EH (cell line): ENCODE results near the gene KIF26B.

Experiments
- DNase-seq: peaks from one replicate; pipeline ENCODE4 v3.0.0-alpha.2; 2015; ENCODE audit warnings: low read depth

KIF26B gene

DNA sequence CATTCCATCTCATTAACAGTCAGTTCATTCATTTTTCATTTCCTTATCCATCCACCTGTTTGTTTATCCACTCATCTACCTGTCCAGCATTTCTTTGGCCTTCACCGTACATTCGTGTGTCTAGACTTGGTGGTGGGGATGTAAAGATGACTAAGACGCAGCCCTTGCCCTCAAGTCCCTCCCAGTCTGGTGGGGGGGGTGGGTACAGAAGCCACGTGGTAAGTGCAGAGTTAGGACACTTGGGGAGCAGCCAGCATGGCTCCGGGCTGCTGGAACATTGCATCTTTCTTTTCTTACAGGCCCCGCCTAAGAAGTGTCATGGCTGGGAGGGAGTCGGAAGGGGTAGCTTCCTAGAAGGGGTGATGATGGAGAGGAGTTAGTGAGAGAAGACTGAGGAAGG is 17.2 kb downstream of the KIF26B start:
- DNase-seq: no peak

GRCh38 chr1:245172829-245173228 is 18.0 kb downstream of the KIF26B start:
- DNase-seq: no peak

DNA sequence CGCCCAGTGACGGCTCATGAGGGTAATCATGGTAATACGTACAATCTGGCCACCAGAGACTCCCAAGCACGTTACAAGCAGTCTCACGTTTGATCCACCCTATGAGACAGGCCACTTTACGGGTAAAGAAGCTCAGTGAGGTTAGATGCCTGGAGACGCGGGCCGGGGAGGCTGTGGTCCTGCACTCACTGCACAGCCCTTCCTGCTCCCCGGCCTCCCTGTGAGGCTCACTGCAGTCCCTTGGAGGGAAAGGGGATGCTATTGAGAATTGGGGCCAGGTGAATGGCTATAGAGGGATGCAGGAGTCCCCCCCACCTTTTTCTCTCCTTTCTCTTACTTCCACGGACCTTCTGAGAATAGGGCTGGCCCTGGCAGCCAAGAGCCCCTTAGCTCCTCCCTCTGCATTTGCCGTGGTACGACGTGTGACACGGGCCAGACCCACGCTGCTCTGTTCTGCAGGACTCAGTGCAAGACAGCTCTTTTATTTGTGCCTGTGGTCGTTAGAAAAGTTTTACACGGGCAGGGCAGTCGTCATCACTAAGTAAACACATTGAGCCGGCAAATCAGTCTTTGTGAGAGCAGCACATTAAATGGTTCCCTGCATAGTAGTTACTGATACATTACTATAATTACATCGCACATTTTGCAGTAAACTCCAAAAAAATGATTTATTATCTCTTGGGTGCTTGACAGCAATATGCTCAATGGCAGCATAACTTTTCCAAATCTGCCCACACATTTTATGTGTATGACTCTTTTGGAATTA is 18.8 kb downstream of the KIF26B start:
- peak; percentile 18 for DNase-seq

DNA sequence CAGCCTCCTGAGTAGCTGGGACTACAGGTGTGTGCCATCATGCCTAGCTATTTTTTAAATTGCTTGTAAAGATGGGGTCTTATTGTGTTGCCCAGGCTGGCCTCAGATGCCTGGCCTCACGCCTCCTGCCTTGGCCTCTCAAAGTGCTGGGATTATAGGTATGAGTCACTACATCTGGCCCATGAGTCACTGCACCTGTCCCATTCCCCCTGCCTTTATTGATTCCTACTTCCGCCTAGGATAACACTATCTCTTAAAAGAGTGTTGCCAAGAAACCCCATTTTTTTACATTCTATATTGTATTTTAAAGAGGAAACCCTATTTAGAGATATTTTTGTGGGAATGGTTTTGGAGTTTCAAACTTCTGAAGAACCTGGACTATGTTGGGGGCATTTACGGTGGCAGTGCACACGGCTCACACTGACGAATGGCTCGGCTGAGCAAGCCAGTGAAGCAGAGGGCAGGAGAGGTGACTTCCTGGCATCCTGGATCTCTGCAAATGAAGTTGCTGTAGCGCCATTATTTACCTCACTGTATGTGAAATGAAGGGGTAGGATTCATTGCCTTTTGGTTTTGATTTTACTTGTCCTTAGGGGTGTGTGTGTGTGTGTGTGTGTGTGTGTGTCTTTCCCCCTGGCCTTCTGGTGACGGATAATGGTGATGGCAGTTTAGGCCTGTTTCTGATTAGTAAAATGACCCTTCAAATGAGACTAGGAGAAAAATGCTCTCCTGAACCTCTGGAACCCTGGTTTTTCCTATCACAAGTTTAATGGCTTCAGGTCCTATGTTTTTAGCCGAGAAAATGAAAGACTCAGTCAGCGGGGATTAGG is 22.5 kb downstream of the KIF26B start:
- DNase-seq: no peak

DNA sequence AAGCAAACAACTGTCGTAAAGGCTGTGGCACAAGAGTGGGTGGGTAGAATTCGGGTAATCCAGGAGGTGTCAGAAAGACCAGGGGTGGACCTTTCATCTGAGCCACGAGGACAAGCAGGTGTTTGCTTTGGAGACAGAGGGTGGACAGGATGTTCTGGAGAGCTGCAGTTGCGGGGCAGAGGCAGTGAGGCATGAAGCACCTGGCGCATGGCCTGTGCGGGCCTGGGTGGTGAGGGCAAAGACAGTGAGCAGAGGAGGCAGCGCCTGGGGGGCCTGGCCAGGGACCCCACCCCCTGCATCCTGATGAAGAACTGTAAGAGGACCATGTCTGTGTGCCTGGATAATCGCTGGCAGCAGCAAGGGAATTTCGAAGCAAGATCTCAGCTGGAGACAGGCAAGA is 24.9 kb downstream of the KIF26B start:
- DNase-seq: no peak

GRCh38 chr1:245180496-245181157 is 25.8 kb downstream of the KIF26B start:
- peak; percentile 10 for DNase-seq

DNA sequence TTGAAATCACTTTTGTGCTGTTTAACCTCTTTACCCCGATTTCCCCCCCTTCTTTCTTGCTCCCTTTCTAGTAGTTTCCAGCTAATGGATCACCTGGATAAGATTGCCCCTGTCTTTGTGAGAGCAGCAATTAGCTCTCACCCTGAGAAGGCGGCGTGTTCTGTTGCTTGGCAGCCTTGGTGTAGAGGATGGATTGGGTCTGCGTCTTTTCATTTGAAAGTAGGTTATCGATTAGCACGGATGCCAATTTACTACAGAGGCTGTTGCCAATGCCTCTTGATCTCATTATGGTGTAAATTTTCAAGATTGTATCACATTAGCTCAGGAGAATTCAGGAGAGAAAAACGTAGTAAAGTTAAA is 26.4 kb downstream of the KIF26B start:
- DNase-seq: no peak

DNA sequence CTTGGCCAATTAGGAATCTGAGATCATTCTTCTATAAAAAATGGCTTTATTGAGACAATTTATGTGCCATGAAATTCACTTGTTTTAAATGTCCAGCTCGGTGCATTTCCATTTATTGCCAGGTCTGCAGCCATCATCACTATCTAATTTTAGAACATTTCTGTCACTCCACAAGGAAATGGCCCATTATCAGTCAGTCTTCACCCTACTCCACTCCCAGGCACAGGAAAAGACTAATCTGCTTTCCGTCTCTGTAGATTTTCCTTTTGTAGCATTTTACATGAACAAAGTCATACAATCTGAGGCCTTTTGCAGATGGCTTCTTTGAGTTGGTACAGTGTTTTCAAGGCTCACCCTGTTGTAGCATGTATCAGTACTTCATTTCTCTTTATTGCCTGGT is 27.2 kb downstream of the KIF26B start:
- DNase-seq: no peak

- no peak for DNase-seq
Measured at GRCh38 chr1:245183429-245183828, 28.6 kb downstream of the KIF26B start.

DNA sequence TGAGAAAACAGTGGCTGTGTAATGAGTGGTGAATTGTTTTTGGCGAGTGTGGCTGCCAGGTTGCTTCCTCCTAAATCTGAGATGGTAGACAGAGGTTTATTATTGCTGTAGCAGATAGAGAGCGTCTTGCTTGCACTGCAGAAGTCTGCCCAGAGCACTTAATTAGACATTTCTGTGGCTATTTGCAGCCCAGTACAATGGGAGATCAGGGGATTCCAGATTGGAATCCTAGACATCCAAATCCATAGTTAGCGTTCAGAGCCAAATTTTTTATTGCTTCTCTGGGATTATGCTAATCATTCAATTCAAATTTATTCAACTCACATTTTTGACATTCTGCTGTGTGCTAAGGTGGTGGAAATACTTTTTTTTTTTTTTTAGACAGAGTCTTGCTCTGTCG is 30.0 kb downstream of the KIF26B start:
- no peak for DNase-seq

- no peak for DNase-seq
Measured at GRCh38 chr1:245188403-245188802, 33.6 kb downstream of the KIF26B start.

- DNase-seq: no peak
Measured at GRCh38 chr1:245195398-245195797, 40.6 kb downstream of the KIF26B start.

GRCh38 chr1:245197121-245197520 is 42.3 kb downstream of the KIF26B start:
- no peak for DNase-seq

GRCh38 chr1:245197911-245198379 is 43.2 kb downstream of the KIF26B start:
- DNase-seq: peak; percentile 75

GRCh38 chr1:245198748-245199516 is 44.1 kb downstream of the KIF26B start:
- no peak for DNase-seq

- DNase-seq: no peak
Measured at GRCh38 chr1:245200146-245200545, 45.4 kb downstream of the KIF26B start.

DNA sequence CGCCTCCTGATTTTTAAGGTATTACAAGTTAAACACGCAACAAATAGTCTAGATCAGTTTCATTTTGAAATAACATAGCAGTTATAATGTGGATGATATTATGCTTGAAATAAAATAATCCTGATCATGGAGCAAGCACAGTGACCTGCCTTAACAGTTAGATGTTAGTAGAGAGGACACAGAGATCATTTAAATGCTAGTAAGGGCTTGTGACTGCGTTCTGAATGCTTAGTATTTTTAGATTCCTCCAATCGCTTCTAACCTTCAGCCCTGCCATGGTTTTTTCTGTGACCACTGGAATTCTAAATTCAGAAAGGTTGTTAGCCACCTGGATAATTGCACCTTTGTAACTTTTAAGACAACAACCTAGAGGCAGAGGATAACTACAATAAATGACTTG is 46.4 kb downstream of the KIF26B start:
- DNase-seq: no peak

DNA sequence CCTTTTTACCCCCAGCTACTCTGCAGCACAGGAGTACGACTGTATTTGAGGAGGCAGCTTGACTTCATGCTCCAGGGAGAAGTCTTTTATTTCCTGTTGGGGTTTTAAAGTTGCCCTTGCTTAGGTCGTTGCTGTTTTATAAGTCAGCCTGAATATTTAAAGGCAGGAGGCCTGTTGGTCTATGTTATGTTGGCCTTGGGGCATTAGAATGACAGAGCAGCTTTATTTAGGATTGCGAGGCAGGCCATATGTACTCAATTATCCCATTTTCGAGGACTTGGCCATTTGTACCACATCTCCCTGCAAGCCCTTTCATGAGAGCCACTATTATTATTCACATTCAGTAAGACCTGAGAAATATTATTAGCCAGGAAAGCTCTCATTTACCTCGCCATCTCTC is 47.0 kb downstream of the KIF26B start:
- peak; percentile 40 for DNase-seq

- peak; percentile 27 for DNase-seq
Measured at GRCh38 chr1:245205396-245205795, 50.6 kb downstream of the KIF26B start.

DNA sequence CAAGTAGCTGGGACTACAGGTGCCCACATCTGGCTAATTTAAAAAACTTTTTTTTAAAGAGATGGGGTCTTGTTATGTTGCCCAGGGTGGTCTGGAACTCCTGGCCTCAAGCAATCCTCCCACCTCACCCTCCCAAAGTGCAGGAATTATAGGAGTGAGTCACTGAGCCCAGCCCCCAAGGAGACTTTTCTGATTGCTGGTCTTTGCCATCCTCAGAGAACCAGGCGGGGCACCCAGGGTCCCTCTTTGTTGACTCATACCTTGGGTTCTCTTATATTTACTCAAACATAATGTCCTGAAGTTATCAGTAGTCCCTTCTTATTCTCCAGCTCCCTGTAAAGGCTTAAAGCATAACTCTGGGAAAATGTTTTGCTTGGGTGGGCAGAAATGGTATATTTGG is 51.1 kb downstream of the KIF26B start:
- no peak for DNase-seq

- DNase-seq: no peak
Measured at GRCh38 chr1:245207056-245207638, 52.4 kb downstream of the KIF26B start.

DNA sequence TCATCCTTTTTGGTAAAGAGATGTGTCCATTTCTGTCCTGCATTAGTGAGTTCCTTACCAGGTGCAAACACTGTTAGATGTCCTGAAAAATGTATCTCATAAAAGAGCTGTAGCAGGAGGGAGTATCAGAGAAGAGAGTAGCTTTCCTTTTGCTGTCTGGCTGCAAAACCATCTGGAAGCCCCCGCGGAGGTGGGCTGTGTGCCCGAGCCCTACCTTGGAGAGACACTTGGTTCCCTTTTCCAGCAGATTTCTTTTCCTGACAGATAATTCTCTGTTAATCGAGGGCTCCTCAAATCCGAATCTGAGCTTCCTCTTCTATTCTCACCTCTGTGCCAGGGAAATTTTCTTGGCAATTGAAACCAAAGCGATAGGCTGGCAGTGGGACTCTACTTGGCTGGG is 53.0 kb downstream of the KIF26B start:
- DNase-seq: no peak
